Osteoblast (primary cell): ENCODE results near the gene CCDC148. TPM values are rescaled to one million over a fixed set of nuclear protein-coding genes. Genes with fewer than 3 reads are reported as not detected.

Experiments
- DNase-seq: peaks from one replicate; pipeline ENCODE4 v3.0.0; 2011; ENCODE audit warnings: low spot score, mixed read lengths; ENCODE audit not compliant: insufficient read length; ENCODE audit errors: missing footprints
- H2AFZ ChIP-seq: 2 replicates; pipeline ENCODE4 v1.6.0; 2011; ENCODE audit warnings: mild to moderate bottlenecking, low read length
- H3K27ac ChIP-seq: 2 replicates; pipeline ENCODE4 v1.5.1; 2011; ENCODE audit warnings: mild to moderate bottlenecking, low read depth, low read length, moderate library complexity
- H3K27me3 ChIP-seq: 2 replicates; pipeline ENCODE4 v1.6.0; 2012; ENCODE audit warnings: mild to moderate bottlenecking, control low read depth, inconsistent platforms, low read length, moderate library complexity; ENCODE audit not compliant: insufficient read depth
- H3K36me3 ChIP-seq: 2 replicates; pipeline ENCODE4 v1.5.1; 2011; ENCODE audit warnings: mild to moderate bottlenecking, low read length, control low read depth, moderate library complexity; ENCODE audit not compliant: insufficient read depth
- H3K4me1 ChIP-seq: 2 replicates; pipeline ENCODE4 v1.5.1; 2011; ENCODE audit warnings: mild to moderate bottlenecking, low read length, control low read depth, moderate library complexity; ENCODE audit not compliant: insufficient read depth
- H3K4me2 ChIP-seq: 2 replicates; pipeline ENCODE4 v1.6.0; 2011; ENCODE audit warnings: mild to moderate bottlenecking, low read length; ENCODE audit not compliant: insufficient read depth
- H3K4me3 ChIP-seq: fragments of 200-600 bp; sonication (generic); 3 replicates; pipeline ENCODE4 v1.5.1; 2012; ENCODE audit warnings: mild to moderate bottlenecking, low read length, inconsistent platforms; ENCODE audit not compliant: insufficient read depth
- H3K79me2 ChIP-seq: 2 replicates; pipeline ENCODE4 v1.6.0; 2012; ENCODE audit warnings: mild to moderate bottlenecking, low read length, control low read depth, inconsistent platforms; ENCODE audit not compliant: insufficient read depth
- H3K9me3 ChIP-seq: 2 replicates; pipeline ENCODE4 v1.5.1; 2011; ENCODE audit warnings: low read depth, low read length, control low read depth
- H4K20me1 ChIP-seq: 2 replicates; pipeline ENCODE4 v1.6.0; 2012; ENCODE audit warnings: mild to moderate bottlenecking, low read length, control low read depth; ENCODE audit not compliant: insufficient read depth
- total RNA-seq: library from RNA; depleted of rRNA; stranded (reverse); fragments of >200 nt; gene quantifications from 2 replicates; pipeline ENCODE4 v1.2.3, GENCODE V29; 2012
- TF ChIP-seq, protein P1 (sequence below): IDR thresholded peaks from 2 replicates; pipeline ENCODE4 v1.5.1; 2011; ENCODE audit warnings: mild to moderate bottlenecking, low read depth, low read length, moderate library complexity; ENCODE audit errors: extremely low read depth

The CCDC148 gene
- total RNA-seq, 1 donor, result 1.8 TPM

DNA sequence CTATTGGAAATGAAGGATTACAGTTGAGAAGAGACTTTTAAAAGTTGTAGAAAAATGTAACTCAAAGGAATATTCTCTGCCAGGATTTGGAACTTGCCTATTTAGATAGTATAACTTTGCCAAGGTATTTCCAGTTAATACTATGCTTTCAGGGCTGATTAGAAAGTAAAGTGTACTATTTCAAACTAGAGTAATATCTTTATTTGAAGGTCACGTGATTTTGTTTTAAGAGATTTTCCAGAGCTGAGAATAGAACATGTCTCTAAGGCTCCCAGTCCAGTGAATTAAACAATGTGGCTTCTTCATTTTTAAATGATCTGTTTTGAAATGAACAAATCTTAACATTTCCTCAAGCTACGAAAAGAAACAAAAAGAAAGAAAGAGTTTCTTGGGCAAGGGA is 53.9 kb downstream of the CCDC148 start:
- TF ChIP-seq, protein P1, sequence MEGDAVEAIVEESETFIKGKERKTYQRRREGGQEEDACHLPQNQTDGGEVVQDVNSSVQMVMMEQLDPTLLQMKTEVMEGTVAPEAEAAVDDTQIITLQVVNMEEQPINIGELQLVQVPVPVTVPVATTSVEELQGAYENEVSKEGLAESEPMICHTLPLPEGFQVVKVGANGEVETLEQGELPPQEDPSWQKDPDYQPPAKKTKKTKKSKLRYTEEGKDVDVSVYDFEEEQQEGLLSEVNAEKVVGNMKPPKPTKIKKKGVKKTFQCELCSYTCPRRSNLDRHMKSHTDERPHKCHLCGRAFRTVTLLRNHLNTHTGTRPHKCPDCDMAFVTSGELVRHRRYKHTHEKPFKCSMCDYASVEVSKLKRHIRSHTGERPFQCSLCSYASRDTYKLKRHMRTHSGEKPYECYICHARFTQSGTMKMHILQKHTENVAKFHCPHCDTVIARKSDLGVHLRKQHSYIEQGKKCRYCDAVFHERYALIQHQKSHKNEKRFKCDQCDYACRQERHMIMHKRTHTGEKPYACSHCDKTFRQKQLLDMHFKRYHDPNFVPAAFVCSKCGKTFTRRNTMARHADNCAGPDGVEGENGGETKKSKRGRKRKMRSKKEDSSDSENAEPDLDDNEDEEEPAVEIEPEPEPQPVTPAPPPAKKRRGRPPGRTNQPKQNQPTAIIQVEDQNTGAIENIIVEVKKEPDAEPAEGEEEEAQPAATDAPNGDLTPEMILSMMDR, result no peak
- no peak for DNase-seq
- Histone ChIP-seq H4K20me1 (no peaks in the 10 kb centered on the region), H3K9me3 (no peaks in the 10 kb centered on the region), H3K27me3 (no peaks in the 10 kb centered on the region), H3K27ac (no peak overlapping the region), H2AFZ (no peak overlapping the region), H3K36me3 (no peaks in the 10 kb centered on the region), H3K4me1 (peaks cover 4% of the 10 kb centered on the region), H3K4me3 (no peak overlapping the region), H3K79me2 (no peaks in the 10 kb centered on the region), H3K4me2 (no peak overlapping the region)

DNA sequence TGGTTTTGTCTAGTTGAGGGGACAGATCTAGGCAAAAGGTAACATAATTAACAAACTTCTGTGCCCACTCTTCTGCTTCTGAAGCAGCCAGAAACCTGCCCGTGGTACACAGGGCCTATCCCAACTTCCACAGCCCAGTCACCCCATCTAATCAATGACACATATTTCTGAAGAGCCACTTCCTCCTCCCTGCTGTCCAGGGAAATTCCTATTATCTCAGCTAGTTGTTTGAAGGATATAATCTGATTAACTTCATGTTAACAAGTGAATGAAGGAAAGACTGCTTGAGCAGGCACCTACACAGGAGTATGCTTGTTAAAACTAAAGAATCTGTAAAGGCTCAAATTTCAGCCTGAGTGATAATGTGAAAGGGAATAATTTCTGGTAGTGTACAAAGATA is 61.4 kb downstream of the CCDC148 start:
- no peaks in the 10 kb centered on the region for H3K79me2 ChIP-seq
- H2AFZ ChIP-seq, result peak overlapping the region; percentile 83
- H3K27me3 ChIP-seq, result no peaks in the 10 kb centered on the region
- TF ChIP-seq, protein P1, result no peak
- H3K9me3 ChIP-seq, result no peaks in the 10 kb centered on the region
- H3K36me3 ChIP-seq, result no peaks in the 10 kb centered on the region
- peak; percentile 2 for DNase-seq
- H3K4me2 ChIP-seq, result peak overlapping the region; percentile 41
- peaks cover 18% of the 10 kb centered on the region for H3K4me1 ChIP-seq
- no peak overlapping the region for H3K27ac ChIP-seq
- no peaks in the 10 kb centered on the region for H4K20me1 ChIP-seq
- no peak overlapping the region for H3K4me3 ChIP-seq

DNA sequence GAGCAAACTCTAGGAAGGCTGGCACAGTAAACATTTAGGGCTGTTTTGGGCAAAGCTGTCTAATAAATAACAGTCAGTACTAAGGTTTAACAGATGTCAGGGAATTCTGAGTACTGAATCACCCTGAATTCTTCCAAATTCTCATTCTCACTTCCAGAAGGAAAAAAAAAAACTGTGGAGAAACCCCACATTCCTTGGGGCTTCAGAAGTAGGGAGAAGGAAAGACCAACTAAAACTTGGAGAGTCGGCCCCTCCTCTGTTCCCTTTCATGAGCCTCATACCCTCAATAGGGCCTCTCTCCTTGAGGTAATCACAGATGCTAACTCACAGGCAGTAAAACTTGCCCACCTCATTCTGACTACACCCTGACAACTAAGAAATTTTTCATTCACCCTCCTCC is 62.1 kb downstream of the CCDC148 start:
- H3K4me2 ChIP-seq, result no peak overlapping the region
- H3K36me3 ChIP-seq, result no peaks in the 10 kb centered on the region
- peak overlapping the region; percentile 66 for H2AFZ ChIP-seq
- H3K9me3 ChIP-seq, result no peaks in the 10 kb centered on the region
- peaks cover 18% of the 10 kb centered on the region for H3K4me1 ChIP-seq
- no peak overlapping the region for H3K4me3 ChIP-seq
- no peak for DNase-seq
- TF ChIP-seq, protein P1, result no peak
- H3K79me2 ChIP-seq, result no peaks in the 10 kb centered on the region
- no peaks in the 10 kb centered on the region for H4K20me1 ChIP-seq
- H3K27me3 ChIP-seq, result no peaks in the 10 kb centered on the region
- H3K27ac ChIP-seq, result no peak overlapping the region

DNA sequence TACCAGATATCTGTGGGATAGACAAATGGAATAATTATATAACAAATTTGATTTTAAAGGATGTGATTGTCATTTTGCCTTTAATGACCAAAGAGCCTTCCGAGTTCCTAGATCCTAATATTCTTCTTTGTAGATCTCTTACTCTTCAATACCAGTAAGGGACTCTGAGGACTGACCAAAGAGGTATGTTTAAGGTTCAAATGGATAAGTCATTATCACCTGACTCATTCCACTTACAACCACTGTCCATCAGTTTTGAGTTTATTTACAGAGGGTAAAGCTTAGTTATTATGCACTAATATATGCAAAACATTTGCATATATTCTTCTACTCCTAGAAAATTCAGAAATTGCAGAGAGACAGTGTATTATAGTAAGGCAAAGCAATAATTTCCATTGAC is 62.7 kb downstream of the CCDC148 start:
- Histone ChIP-seq H3K9me3 (no peaks in the 10 kb centered on the region), H3K79me2 (no peaks in the 10 kb centered on the region), H4K20me1 (no peaks in the 10 kb centered on the region), H3K4me2 (no peak overlapping the region), H3K4me1 (peaks cover 18% of the 10 kb centered on the region), H3K36me3 (no peaks in the 10 kb centered on the region), H3K27ac (no peak overlapping the region), H3K27me3 (no peaks in the 10 kb centered on the region), H3K4me3 (no peak overlapping the region), H2AFZ (no peak overlapping the region)
- DNase-seq, result no peak
- TF ChIP-seq, protein P1, result no peak
